H1 (cell line): ENCODE results near the gene YIF1A. TPM values are rescaled to one million over a fixed set of nuclear protein-coding genes. Genes with fewer than 3 reads are reported as not detected.

Source experiments
- ASH2L ChIP-seq: fragments of 200-600, 300-600 bp; sonication (generic); IDR thresholded peaks from one replicate; pipeline ENCODE4 v1.7.1; 2017; ENCODE audit warnings: low read length
- CREB1 ChIP-seq: IDR thresholded peaks from 2 replicates; pipeline ENCODE4 v1.6.1; 2012; ENCODE audit warnings: inconsistent platforms
- GTF2F1 ChIP-seq: IDR thresholded peaks from 2 replicates; pipeline ENCODE4 v1.6.1; 2012; ENCODE audit warnings: low read depth, low read length, improper control_type of control experiment, borderline replicate concordance
- HDAC2 ChIP-seq, 2 experiments: fragments of 300-600 bp in 1 of 2; sonication (generic) in 1 of 2; IDR thresholded peaks; 2 replicates each; pipeline ENCODE4 v1.6.1; 2011 to 2012; ENCODE audit warnings: low read depth in 2 of 2, low read length in 2 of 2, mild to moderate bottlenecking in 2 of 2, moderate library complexity in 2 of 2, borderline replicate concordance in 1 of 2, inconsistent platforms in 1 of 2
- PHF8 ChIP-seq: fragments of 200-600 bp; sonication (generic); conservative IDR thresholded peaks from 2 replicates; pipeline ENCODE4 v1.7.1; 2012; ENCODE audit warnings: low read depth, mild to moderate bottlenecking, inconsistent platforms, low read length, moderate library complexity
- RNF2 ChIP-seq: fragments of 200-900, 300-1000 bp; sonication (generic); IDR thresholded peaks from 2 replicates; pipeline ENCODE4 v1.7.1; 2016; ENCODE audit warnings: borderline replicate concordance, low read depth, mild to moderate bottlenecking, antibody characterized with exemption, low read length; ENCODE audit not compliant: poor library complexity, severe bottlenecking; ENCODE audit errors: missing control alignments
- SIN3A ChIP-seq, 2 experiments: IDR thresholded peaks in 1 of 2; conservative IDR thresholded peaks in 1 of 2; 2 replicates each; pipeline ENCODE4 v1.6.1; 2011 to 2012; ENCODE audit warnings: low read length in 2 of 2, improper control_type of control experiment in 1 of 2, low read depth in 1 of 2, mild to moderate bottlenecking in 1 of 2
- SIRT6 ChIP-seq: IDR thresholded peaks from one replicate; pipeline ENCODE4 v1.7.1; 2012; ENCODE audit warnings: low read length, inconsistent platforms
- TCF12 ChIP-seq: IDR thresholded peaks from 2 replicates; pipeline ENCODE4 v1.6.1; 2011; ENCODE audit warnings: low read depth, mild to moderate bottlenecking, low read length
- polyA plus RNA-seq, 7 experiments: library from polyadenylated mRNA; depleted of rRNA in 3 of 7; stranded (reverse) in 5 of 7; unstranded in 2 of 7; fragments of >200 nt in 5 of 7; fragments of 200-250 nt in 2 of 7; gene quantifications; 1 replicate in 5 of 7; 2 replicates in 1 of 7; 4 replicates in 1 of 7; pipeline versions ENCODE4 v1.2.1 to v1.2.3, GENCODE V29; 2011 to 2013; ENCODE audit warnings: missing spikeins in 2 of 7, mixed read lengths in 2 of 7
- total RNA-seq: library from RNA; stranded (reverse); fragmentation: NEBNext Ultra II Directional; extraction: Animal tissue kit (Norgen Biotek cat#: 25700); gene quantifications from 2 replicates; pipeline ENCODE4 v1.2.1, GENCODE V29; 2021
- TF ChIP-seq, protein P1 (sequence below): fragments of 300-600 bp; sonication (generic); IDR thresholded peaks from 2 replicates; pipeline ENCODE4 v1.7.1; 2012; ENCODE audit warnings: low read length, moderate library complexity, mild to moderate bottlenecking, inconsistent platforms; ENCODE audit not compliant: insufficient replicate concordance

Gene YIF1A
- total and polyA plus RNA-seq, 2 of the 8 experiments (the other 6 are each of a cell fraction or from before 2014, with no cell fraction given), result 70.1 to 178 TPM

- TF ChIP-seq SIN3A (conservative IDR thresholded peaks at IDR 0.05 in 1 of 2, IDR thresholded peaks at IDR 0.05 in 1 of 2; ENCODE audit: low read depth in 1 of 2, low read length in 2 of 2) (peak in 1 of 2 experiments; percentile 73; a peak in 1 of 4 replicates), RNF2 (no peak), ASH2L (no peak), SIRT6 (no peak), HDAC2 (IDR thresholded peaks at IDR 0.05; ENCODE audit: borderline replicate concordance in 1 of 2, low read depth in 2 of 2, low read length in 2 of 2) (no peak; a peak in 1 of 4 replicates), GTF2F1 (no peak), CREB1 (peak; percentile 61), PHF8 (no peak; the same call in 1 of the 2 replicates), TCF12 (no peak)
- TF ChIP-seq, protein P1, sequence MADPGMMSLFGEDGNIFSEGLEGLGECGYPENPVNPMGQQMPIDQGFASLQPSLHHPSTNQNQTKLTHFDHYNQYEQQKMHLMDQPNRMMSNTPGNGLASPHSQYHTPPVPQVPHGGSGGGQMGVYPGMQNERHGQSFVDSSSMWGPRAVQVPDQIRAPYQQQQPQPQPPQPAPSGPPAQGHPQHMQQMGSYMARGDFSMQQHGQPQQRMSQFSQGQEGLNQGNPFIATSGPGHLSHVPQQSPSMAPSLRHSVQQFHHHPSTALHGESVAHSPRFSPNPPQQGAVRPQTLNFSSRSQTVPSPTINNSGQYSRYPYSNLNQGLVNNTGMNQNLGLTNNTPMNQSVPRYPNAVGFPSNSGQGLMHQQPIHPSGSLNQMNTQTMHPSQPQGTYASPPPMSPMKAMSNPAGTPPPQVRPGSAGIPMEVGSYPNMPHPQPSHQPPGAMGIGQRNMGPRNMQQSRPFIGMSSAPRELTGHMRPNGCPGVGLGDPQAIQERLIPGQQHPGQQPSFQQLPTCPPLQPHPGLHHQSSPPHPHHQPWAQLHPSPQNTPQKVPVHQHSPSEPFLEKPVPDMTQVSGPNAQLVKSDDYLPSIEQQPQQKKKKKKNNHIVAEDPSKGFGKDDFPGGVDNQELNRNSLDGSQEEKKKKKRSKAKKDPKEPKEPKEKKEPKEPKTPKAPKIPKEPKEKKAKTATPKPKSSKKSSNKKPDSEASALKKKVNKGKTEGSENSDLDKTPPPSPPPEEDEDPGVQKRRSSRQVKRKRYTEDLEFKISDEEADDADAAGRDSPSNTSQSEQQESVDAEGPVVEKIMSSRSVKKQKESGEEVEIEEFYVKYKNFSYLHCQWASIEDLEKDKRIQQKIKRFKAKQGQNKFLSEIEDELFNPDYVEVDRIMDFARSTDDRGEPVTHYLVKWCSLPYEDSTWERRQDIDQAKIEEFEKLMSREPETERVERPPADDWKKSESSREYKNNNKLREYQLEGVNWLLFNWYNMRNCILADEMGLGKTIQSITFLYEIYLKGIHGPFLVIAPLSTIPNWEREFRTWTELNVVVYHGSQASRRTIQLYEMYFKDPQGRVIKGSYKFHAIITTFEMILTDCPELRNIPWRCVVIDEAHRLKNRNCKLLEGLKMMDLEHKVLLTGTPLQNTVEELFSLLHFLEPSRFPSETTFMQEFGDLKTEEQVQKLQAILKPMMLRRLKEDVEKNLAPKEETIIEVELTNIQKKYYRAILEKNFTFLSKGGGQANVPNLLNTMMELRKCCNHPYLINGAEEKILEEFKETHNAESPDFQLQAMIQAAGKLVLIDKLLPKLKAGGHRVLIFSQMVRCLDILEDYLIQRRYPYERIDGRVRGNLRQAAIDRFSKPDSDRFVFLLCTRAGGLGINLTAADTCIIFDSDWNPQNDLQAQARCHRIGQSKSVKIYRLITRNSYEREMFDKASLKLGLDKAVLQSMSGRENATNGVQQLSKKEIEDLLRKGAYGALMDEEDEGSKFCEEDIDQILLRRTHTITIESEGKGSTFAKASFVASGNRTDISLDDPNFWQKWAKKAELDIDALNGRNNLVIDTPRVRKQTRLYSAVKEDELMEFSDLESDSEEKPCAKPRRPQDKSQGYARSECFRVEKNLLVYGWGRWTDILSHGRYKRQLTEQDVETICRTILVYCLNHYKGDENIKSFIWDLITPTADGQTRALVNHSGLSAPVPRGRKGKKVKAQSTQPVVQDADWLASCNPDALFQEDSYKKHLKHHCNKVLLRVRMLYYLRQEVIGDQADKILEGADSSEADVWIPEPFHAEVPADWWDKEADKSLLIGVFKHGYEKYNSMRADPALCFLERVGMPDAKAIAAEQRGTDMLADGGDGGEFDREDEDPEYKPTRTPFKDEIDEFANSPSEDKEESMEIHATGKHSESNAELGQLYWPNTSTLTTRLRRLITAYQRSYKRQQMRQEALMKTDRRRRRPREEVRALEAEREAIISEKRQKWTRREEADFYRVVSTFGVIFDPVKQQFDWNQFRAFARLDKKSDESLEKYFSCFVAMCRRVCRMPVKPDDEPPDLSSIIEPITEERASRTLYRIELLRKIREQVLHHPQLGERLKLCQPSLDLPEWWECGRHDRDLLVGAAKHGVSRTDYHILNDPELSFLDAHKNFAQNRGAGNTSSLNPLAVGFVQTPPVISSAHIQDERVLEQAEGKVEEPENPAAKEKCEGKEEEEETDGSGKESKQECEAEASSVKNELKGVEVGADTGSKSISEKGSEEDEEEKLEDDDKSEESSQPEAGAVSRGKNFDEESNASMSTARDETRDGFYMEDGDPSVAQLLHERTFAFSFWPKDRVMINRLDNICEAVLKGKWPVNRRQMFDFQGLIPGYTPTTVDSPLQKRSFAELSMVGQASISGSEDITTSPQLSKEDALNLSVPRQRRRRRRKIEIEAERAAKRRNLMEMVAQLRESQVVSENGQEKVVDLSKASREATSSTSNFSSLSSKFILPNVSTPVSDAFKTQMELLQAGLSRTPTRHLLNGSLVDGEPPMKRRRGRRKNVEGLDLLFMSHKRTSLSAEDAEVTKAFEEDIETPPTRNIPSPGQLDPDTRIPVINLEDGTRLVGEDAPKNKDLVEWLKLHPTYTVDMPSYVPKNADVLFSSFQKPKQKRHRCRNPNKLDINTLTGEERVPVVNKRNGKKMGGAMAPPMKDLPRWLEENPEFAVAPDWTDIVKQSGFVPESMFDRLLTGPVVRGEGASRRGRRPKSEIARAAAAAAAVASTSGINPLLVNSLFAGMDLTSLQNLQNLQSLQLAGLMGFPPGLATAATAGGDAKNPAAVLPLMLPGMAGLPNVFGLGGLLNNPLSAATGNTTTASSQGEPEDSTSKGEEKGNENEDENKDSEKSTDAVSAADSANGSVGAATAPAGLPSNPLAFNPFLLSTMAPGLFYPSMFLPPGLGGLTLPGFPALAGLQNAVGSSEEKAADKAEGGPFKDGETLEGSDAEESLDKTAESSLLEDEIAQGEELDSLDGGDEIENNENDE, result no peak
These were observed 23.1 kb upstream of the YIF1A start (continued) for GRCh38 chr11:66311965-66312548.
